Measurements from ENCODE around the gene ANGPT4. TPM values are rescaled to one million over a fixed set of nuclear protein-coding genes. Genes with fewer than 3 reads are reported as not detected.

The ANGPT4 gene
- total and polyA plus RNA-seq, 10 of the 15 experiments (the other 5 are each of a cell fraction or from before 2014, with no cell fraction given) = 0.01 to 0.16 TPM; not detected in 8

- TF ChIP-seq ZBTB4 (CRISPR knock-in tag; IDR thresholded peaks at IDR 0.05) (no peak), BCLAF1 (IDR thresholded peaks at IDR 0.05) (no peak), IKZF2 (IDR thresholded peaks at IDR 0.05) (no peak), SREBF1 (IDR thresholded peaks at IDR 0.05; ENCODE audit: low read length) (no peak)
Observed at GRCh38 chr20:870758-871157, 45.4 kb downstream of the ANGPT4 start (continued).

DNA sequence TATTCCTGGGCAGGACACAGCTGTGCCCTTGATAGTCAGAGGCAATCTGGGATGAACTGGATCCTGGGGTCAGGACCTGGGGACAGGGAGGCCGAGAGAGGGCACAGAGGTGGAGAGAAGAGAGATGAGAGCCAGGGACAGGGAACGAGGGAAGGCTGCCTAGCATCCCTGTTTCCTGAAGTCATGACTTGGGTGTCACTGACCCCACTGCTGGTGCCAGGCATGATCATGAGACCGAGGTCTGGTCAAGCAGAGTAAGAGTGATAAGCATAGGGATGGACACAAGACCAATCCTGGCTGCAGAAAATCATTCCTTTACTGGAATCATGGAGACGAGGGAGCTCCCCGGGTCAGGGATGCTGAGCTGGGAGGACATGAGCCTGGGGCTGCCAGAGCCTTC, 46.5 kb downstream of the ANGPT4 start:
- ChIA-PET POLR2A (no interaction called here), SMC1A (ENCODE audit: uncharacterized antibody, unreplicated experiment) (no interaction called here), CTCF (no interaction called here), RAD21 (ENCODE audit: unreplicated experiment) (no interaction called here)
- DNase-seq (ENCODE audit: low read depth, low spot score) = no peak
- in situ Hi-C loops (cut with MboI) = no loop called here
- H3K4me2 ChIP-seq (ENCODE audit: control insufficient read depth, insufficient read depth) = no peak overlapping the region
- no peaks in the 10 kb centered on the region for H3K9me3 ChIP-seq (replicated peaks; ENCODE audit: control insufficient read depth, insufficient read depth, low read length)
- WGBS (ENCODE audit: insufficient coverage, insufficient replicate concordance, low lambda C conversion rate, missing lambda C conversion rate) = 24% methylated on average over 5 of the region's 5 CpGs
- no peak for TF ChIP-seq ATF3 (IDR thresholded peaks at IDR 0.05; ENCODE audit: borderline replicate concordance, extremely low read depth, low read depth, low read length)
- no peak for TF ChIP-seq ZBED1 (IDR thresholded peaks at IDR 0.05; ENCODE audit: borderline replicate concordance)
- no peak for TF ChIP-seq IRF4 (IDR thresholded peaks at IDR 0.05; ENCODE audit: low read depth, low read length)
- TF ChIP-seq, protein P1, sequence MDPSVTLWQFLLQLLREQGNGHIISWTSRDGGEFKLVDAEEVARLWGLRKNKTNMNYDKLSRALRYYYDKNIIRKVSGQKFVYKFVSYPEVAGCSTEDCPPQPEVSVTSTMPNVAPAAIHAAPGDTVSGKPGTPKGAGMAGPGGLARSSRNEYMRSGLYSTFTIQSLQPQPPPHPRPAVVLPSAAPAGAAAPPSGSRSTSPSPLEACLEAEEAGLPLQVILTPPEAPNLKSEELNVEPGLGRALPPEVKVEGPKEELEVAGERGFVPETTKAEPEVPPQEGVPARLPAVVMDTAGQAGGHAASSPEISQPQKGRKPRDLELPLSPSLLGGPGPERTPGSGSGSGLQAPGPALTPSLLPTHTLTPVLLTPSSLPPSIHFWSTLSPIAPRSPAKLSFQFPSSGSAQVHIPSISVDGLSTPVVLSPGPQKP (IDR thresholded peaks at IDR 0.05; ENCODE audit: low read depth, low read length) = no peak
- TF ChIP-seq FOXM1 (IDR thresholded peaks at IDR 0.05; ENCODE audit: low read depth, low read length) = no peak
- H3K36me3 ChIP-seq (ENCODE audit: control insufficient read depth in 2 of 2, insufficient read depth in 2 of 2, low read length in 1 of 2) = no peaks in the 10 kb centered on the region
- H3K4me1 ChIP-seq (ENCODE audit: control insufficient read depth, insufficient read depth, low read length) = 0 out of 2 replicates have a peak, but pooled peaks cover 4% of the 10 kb centered on the region
- H3K27ac ChIP-seq (ENCODE audit: control insufficient read depth, insufficient read depth) = no peak overlapping the region
- H3K4me3 ChIP-seq = no peak overlapping the region
- no peak overlapping the region for H3K9ac ChIP-seq (ENCODE audit: control insufficient read depth, insufficient read depth, low read length)
- FAIRE-seq = no peak
- no peaks in the 10 kb centered on the region for H4K20me1 ChIP-seq (ENCODE audit: control insufficient read depth, insufficient read depth)
- intact Hi-C loops (cut with micrococcal nuclease; ENCODE audit: unreplicated experiment) = no loop called here
- H3K79me2 ChIP-seq (ENCODE audit: control insufficient read depth, insufficient read depth, low read length) = no peaks in the 10 kb centered on the region
- no peak for ATAC-seq
- peaks cover 0 to 1% of the 10 kb centered on the region in 2 experiments; a peak in 1 of 4 replicates for H3K27me3 ChIP-seq (replicated peaks in 1 of 2; ENCODE audit: control insufficient read depth in 2 of 2, insufficient read depth in 2 of 2, low read length in 1 of 2)
- BruUV-seq (replicated peaks) = no TSS peak
- no peak overlapping the region for H2AFZ ChIP-seq (ENCODE audit: control insufficient read depth, low read depth, low read length)
